CD4-positive, alpha-beta T cell (primary cell): ENCODE measurements around the gene COL13A1. TPM values are rescaled to one million over a fixed set of nuclear protein-coding genes. Genes with fewer than 3 reads are reported as not detected.

Experiments used
- ATAC-seq: fragments of 200-7000 bp; cut with Tn5 transposase; one replicate; pipeline ENCODE4 v1.10.0; 2022; ENCODE audit warnings: mild to moderate bottlenecking; ENCODE audit not compliant: poor library complexity
- CTCF ChIA-PET: fragments of 350-600 bp; sonication (Branson Sonifier 250); formaldehyde crosslinking; loops from one replicate; lab custom pipeline; 2021; ENCODE audit warnings: antibody characterized with exemption, inconsistent platforms; lab: Charles Lee
- POLR2A ChIA-PET: fragments of 350-600 bp; sonication (Branson Sonifier 250); formaldehyde crosslinking; loops from one replicate; lab custom pipeline; 2021; ENCODE audit warnings: antibody characterized with exemption, inconsistent platforms; lab: Charles Lee
- DNase-seq, 14 experiments: peaks; one replicate each; pipeline ENCODE4 v3.0.0-alpha.2; 2013 to 2020; ENCODE audit warnings: mixed read lengths in 2 of 14
- H3K27ac ChIP-seq, 2 donors: one replicate each; pipeline versions ENCODE4 v1.5.1 to v1.7.0; 2013; ENCODE audit warnings: low read length in 2 of 2, low read depth in 1 of 2, mild to moderate bottlenecking in 1 of 2
- H3K27me3 ChIP-seq, 2 experiments: 1 replicate in 1 of 2; 2 replicates in 1 of 2; pipeline versions ENCODE4 v1.6.1 to v1.7.0; 2013; ENCODE audit warnings: low read length in 2 of 2, control low read depth in 1 of 2, mild to moderate bottlenecking in 1 of 2, moderate library complexity in 1 of 2; ENCODE audit not compliant: insufficient read depth in 2 of 2, control insufficient read depth in 1 of 2
- H3K36me3 ChIP-seq: one replicate; pipeline ENCODE4 v1.6.1; 2013; ENCODE audit warnings: low read length, control low read depth; ENCODE audit not compliant: insufficient read depth
- H3K4me1 ChIP-seq: one replicate; pipeline ENCODE4 v1.6.1; 2013; ENCODE audit warnings: low read length, control low read depth; ENCODE audit not compliant: insufficient read depth
- H3K4me3 ChIP-seq: one replicate; pipeline ENCODE4 v1.5.1; 2013; ENCODE audit warnings: mild to moderate bottlenecking, low read length, moderate library complexity
- H3K9me3 ChIP-seq, 2 experiments: 1 replicate in 1 of 2; 2 replicates in 1 of 2; pipeline versions ENCODE4 v1.6.1 to v1.7.0; 2013; ENCODE audit warnings: low read length in 2 of 2, mild to moderate bottlenecking in 2 of 2, control low read depth in 1 of 2, moderate library complexity in 1 of 2; ENCODE audit not compliant: control insufficient read depth in 1 of 2, insufficient read depth in 1 of 2
- H3K27ac Mint-ChIP-seq: one replicate; pipeline ENCODE4 v1.8.0; 2020; ENCODE audit warnings: mixed read lengths
- H3K27me3 Mint-ChIP-seq: one replicate; pipeline ENCODE4 v1.8.0; 2021; ENCODE audit warnings: mixed read lengths
- H3K36me3 Mint-ChIP-seq: one replicate; pipeline ENCODE4 v1.8.0; 2021; ENCODE audit warnings: low read depth, mixed read lengths
- H3K4me1 Mint-ChIP-seq: one replicate; pipeline ENCODE4 v1.8.0; 2021; ENCODE audit warnings: low read depth, mixed read lengths
- H3K4me3 Mint-ChIP-seq: one replicate; pipeline ENCODE4 v1.8.0; 2020; ENCODE audit warnings: mild to moderate bottlenecking, mixed read lengths
- H3K9me3 Mint-ChIP-seq: one replicate; pipeline ENCODE4 v1.8.0; 2020; ENCODE audit warnings: mixed read lengths
- intact Hi-C, 2 experiments: fragments of 100-400 bp; cut with DNase I in 1 of 2; cut with micrococcal nuclease in 1 of 2; formaldehyde crosslinking; loops; one replicate each; pipeline versions ENCODE4 v1.15.1 to v1.9.0; 2023 to 2025; cut with DNase I, micrococcal nuclease
- total RNA-seq, 174 experiments: library from RNA in 2 of 174; stranded (reverse) in 2 of 174; gene quantifications; one replicate each; pipeline ENCODE4 v1.2.3 and lab custom pipeline; 2021 to 2026
- TF ChIP-seq, protein P1 (sequence below): fragments of 200-600 bp; IDR thresholded peaks from one replicate; pipeline ENCODE4 v1.8.0; 2022; ENCODE audit warnings: antibody characterized with exemption, mild to moderate bottlenecking

The COL13A1 gene
- total RNA-seq, 2 experiments from 2014 or later = not detected

DNA sequence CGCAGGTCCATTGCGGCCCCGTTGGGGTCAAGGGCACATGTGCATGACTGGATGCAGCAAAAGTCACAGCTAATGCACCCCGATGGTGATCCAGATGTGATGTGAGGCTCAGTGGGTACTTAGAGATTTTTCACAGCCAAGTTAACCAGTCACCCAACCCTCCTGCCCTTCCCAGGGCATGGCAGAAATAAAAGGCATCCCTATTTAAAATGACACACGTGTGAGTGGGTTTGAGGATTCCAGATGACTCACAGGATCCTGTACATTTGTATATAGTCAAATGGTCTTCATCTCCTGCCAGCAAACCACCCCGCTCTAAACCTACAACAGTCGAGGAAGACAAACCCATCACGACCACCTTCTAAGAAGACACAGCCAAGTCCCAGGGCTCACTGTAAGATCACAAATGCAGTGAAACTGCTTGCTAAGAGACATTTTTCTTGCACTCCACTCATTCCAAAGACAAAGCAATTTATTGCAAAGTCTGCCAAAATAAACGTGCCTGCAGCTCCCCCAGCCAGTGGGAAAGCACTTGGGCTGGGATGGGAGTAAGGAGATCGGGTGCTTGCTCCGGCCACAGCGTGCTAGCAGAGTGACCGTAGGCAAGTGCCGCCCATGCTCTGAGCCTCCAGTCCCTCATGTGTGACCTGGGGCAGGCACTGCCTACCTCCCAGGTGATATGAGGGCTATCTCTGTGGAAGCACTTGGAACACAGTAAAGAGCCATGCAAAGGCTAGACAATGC is 164.4 kb downstream of the COL13A1 start:
- no peak overlapping the region for H3K27ac ChIP-seq
- POLR2A ChIA-PET = no interaction called here
- no peaks in the 10 kb centered on the region for H3K4me1 ChIP-seq
- H3K27ac Mint-ChIP-seq = no peak overlapping the region
- no peaks in the 10 kb centered on the region for H3K9me3 ChIP-seq
- no peaks in the 10 kb centered on the region for H3K4me1 Mint-ChIP-seq
- peaks cover 0 to 6% of the 10 kb centered on the region in 2 experiments for H3K27me3 ChIP-seq
- H3K9me3 Mint-ChIP-seq = no peaks in the 10 kb centered on the region
- CTCF ChIA-PET = no interaction called here
- H3K36me3 ChIP-seq = no peaks in the 10 kb centered on the region
- H3K4me3 Mint-ChIP-seq = no peak overlapping the region
- intact Hi-C loops = loop anchor here in 1 of 2 experiments (10.0 kb wide), 1 partner anchor 179 kb away; the partner anchor contains the start of gene TYSND1
- H3K27me3 Mint-ChIP-seq = peaks cover 26% of the 10 kb centered on the region
- no peaks in the 10 kb centered on the region for H3K36me3 Mint-ChIP-seq
- ATAC-seq = no peak
- TF ChIP-seq, protein P1, sequence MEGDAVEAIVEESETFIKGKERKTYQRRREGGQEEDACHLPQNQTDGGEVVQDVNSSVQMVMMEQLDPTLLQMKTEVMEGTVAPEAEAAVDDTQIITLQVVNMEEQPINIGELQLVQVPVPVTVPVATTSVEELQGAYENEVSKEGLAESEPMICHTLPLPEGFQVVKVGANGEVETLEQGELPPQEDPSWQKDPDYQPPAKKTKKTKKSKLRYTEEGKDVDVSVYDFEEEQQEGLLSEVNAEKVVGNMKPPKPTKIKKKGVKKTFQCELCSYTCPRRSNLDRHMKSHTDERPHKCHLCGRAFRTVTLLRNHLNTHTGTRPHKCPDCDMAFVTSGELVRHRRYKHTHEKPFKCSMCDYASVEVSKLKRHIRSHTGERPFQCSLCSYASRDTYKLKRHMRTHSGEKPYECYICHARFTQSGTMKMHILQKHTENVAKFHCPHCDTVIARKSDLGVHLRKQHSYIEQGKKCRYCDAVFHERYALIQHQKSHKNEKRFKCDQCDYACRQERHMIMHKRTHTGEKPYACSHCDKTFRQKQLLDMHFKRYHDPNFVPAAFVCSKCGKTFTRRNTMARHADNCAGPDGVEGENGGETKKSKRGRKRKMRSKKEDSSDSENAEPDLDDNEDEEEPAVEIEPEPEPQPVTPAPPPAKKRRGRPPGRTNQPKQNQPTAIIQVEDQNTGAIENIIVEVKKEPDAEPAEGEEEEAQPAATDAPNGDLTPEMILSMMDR = no peak
- no peak for DNase-seq
- H3K4me3 ChIP-seq = no peak overlapping the region

DNA sequence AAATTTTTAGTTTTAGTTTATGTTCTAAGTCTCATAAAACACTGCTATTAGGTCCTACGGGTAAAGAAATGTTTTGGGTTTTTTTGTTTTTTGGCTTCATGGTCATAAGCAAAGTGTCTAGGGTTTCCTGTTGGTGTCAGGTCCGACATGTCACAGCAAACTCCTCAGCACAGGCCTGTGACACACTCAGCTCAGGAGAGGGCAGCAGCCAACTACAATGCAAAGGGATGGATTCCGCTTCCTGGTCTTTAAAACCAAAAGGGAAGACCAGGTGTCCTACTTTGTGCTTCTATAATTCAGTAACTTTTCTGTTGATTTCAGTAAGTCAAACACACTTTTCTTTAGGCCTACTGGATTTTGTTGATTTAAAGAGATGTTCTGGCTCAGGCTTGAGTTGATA is 167.1 kb downstream of the COL13A1 start:
- H3K4me1 ChIP-seq = no peaks in the 10 kb centered on the region
- ChIA-PET CTCF (no interaction called here), POLR2A (no interaction called here)
- no peak overlapping the region for H3K4me3 ChIP-seq
- H3K27ac Mint-ChIP-seq = no peak overlapping the region
- H3K9me3 ChIP-seq = no peaks in the 10 kb centered on the region
- H3K9me3 Mint-ChIP-seq = no peaks in the 10 kb centered on the region
- TF ChIP-seq, protein P1 = no peak
- intact Hi-C loops = loop anchor here in 1 of 2 experiments (10.0 kb wide), 1 partner anchor 176 kb away; the partner anchor contains the start of gene TYSND1
- H3K4me3 Mint-ChIP-seq = no peak overlapping the region
- H3K27me3 ChIP-seq = peaks cover 0 to 2% of the 10 kb centered on the region in 2 experiments
- peaks cover 29% of the 10 kb centered on the region for H3K27me3 Mint-ChIP-seq
- DNase-seq (no peak), ATAC-seq (no peak)
- H3K27ac ChIP-seq = no peak overlapping the region
- no peaks in the 10 kb centered on the region for H3K36me3 ChIP-seq
- H3K4me1 Mint-ChIP-seq = no peaks in the 10 kb centered on the region
- no peaks in the 10 kb centered on the region for H3K36me3 Mint-ChIP-seq

DNA sequence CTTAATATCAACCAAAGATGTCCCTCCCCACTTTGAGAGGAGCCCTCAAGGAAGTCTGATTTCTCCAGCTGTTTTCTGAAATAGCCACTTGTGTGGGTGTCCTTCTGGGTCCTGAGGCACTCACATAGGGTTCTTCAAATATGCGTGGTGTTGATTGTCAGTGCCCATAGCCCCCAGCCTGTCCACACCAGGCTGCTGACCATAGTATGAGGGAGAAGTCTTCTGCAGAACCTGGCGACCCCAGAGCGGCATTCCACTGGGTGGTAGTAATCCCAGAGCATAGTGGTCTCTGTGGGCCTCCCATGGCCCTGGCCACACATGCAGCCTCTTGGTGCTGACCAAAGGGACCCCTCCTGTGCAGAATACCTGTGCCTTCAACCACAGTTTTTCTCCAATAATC is 168.3 kb downstream of the COL13A1 start:
- intact Hi-C loops = loop anchor here in 1 of 2 experiments (10.0 kb wide), 1 partner anchor 175 kb away; the partner anchor contains the start of gene TYSND1
- CTCF ChIA-PET = interaction anchor here (1.2 kb wide), 1 partner anchor 11 kb away, joined by 3 read pairs; no protein-coding TSS in a partner anchor
- DNase-seq (no peak), ATAC-seq (no peak)
- TF ChIP-seq, protein P1 = no peak
- peaks cover 2 to 6% of the 10 kb centered on the region in 2 experiments for H3K27me3 ChIP-seq
- H3K9me3 ChIP-seq = no peaks in the 10 kb centered on the region
- Mint-ChIP-seq H3K9me3 (no peaks in the 10 kb centered on the region), H3K36me3 (no peaks in the 10 kb centered on the region), H3K27me3 (peaks cover 37% of the 10 kb centered on the region), H3K4me1 (no peaks in the 10 kb centered on the region), H3K27ac (no peak overlapping the region), H3K4me3 (no peak overlapping the region)
- POLR2A ChIA-PET = no interaction called here
- no peak overlapping the region for H3K27ac ChIP-seq
- no peak overlapping the region for H3K4me3 ChIP-seq
- no peaks in the 10 kb centered on the region for H3K36me3 ChIP-seq
- no peaks in the 10 kb centered on the region for H3K4me1 ChIP-seq
